OCI-LY7 (cell line): ENCODE data around the gene TM4SF5. TPM values are rescaled to one million over a fixed set of nuclear protein-coding genes. Genes with fewer than 3 reads are reported as not detected.

Experiments
- BruUV-seq: library from RNA; stranded (reverse); fragments of 400-500 nt; replicated peaks from 2 replicates; lab custom pipeline; 2021; lab: Mats Ljungman, UMichigan
- CTCF ChIA-PET: fragments of 300-600 bp; sonication (Branson Sonifier 250); formaldehyde crosslinking; loops from one replicate; lab custom pipeline; 2022; ENCODE audit warnings: antibody characterized with exemption; ENCODE audit not compliant: unreplicated experiment; lab: Charles Lee
- POLR2A ChIA-PET: fragments of 300-600 bp; sonication (Branson Sonifier 250); formaldehyde crosslinking; loops from one replicate; lab custom pipeline; 2022; ENCODE audit warnings: antibody characterized with exemption; lab: Charles Lee
- DNase-seq: peaks from one replicate; pipeline ENCODE4 v3.0.0-alpha.2; 2015; ENCODE audit warnings: low spot score
- H2AFZ ChIP-seq: fragments of 200-600 bp; sonication (generic), shearing (Covaris generic); 2 replicates; pipeline ENCODE4 v1.6.1; 2014; ENCODE audit warnings: mild to moderate bottlenecking, antibody characterized with exemption, low read length, moderate library complexity
- H3K27ac ChIP-seq: fragments of 200-600 bp; sonication (generic); 2 replicates; pipeline ENCODE4 v1.5.1; 2014; ENCODE audit warnings: mixed run types, low read depth, mild to moderate bottlenecking, moderate library complexity, low read length, inconsistent platforms; ENCODE audit not compliant: poor library complexity, severe bottlenecking
- H3K36me3 ChIP-seq: fragments of 200-600 bp; sonication (generic); 2 replicates; pipeline ENCODE4 v1.6.1; 2014; ENCODE audit warnings: mild to moderate bottlenecking, antibody characterized with exemption, low read length, moderate library complexity, mixed read lengths; ENCODE audit not compliant: insufficient read depth
- H3K4me1 ChIP-seq: fragments of 200-600 bp; sonication (generic); 2 replicates; pipeline ENCODE4 v1.5.1; 2014; ENCODE audit warnings: mild to moderate bottlenecking, low read length; ENCODE audit not compliant: insufficient read depth, poor library complexity, severe bottlenecking
- H3K4me2 ChIP-seq: fragments of 200-600 bp; sonication (generic); 2 replicates; pipeline ENCODE4 v1.6.1; 2014; ENCODE audit warnings: mild to moderate bottlenecking, low read length
- H3K4me3 ChIP-seq: fragments of 200-600 bp; sonication (generic); 2 replicates; pipeline ENCODE4 v1.5.1; 2014; ENCODE audit warnings: mild to moderate bottlenecking, low read depth, low read length; ENCODE audit not compliant: poor library complexity, severe bottlenecking
- H3K79me2 ChIP-seq: fragments of 200-600 bp; sonication (generic); 2 replicates; pipeline ENCODE4 v1.6.1; 2016; ENCODE audit warnings: low read depth, mild to moderate bottlenecking, low read length, moderate library complexity, mixed read lengths; ENCODE audit not compliant: insufficient read depth
- H3K9me2 ChIP-seq: fragments of 200-600 bp; sonication (generic); 2 replicates; pipeline ENCODE4 v1.6.1; 2016; ENCODE audit warnings: mild to moderate bottlenecking, low read length, mixed read lengths; ENCODE audit not compliant: insufficient read depth
- H3K9me3 ChIP-seq: fragments of 200-600 bp; sonication (generic); 2 replicates; pipeline ENCODE4 v1.6.1; 2014; ENCODE audit warnings: mild to moderate bottlenecking, mixed run types, low read length, mixed read lengths
- H4K20me1 ChIP-seq: fragments of 200-600 bp; sonication (generic); 2 replicates; pipeline ENCODE4 v1.6.1; 2014; ENCODE audit warnings: mild to moderate bottlenecking, antibody characterized with exemption, low read length, moderate library complexity, mixed read lengths; ENCODE audit not compliant: insufficient read depth
- EZH2phosphoT487 ChIP-seq: fragments of 200-600 bp; sonication (generic); IDR thresholded peaks from 2 replicates; pipeline ENCODE4 v1.6.1; 2018; ENCODE audit warnings: low read depth, borderline replicate concordance, mild to moderate bottlenecking, mixed run types, antibody characterized with exemption, low read length, moderate library complexity, mixed read lengths
- intact Hi-C: fragments of 100-400 bp; cut with micrococcal nuclease; formaldehyde crosslinking; loops from one replicate; pipeline ENCODE4 v1.10.0; 2022; ENCODE audit not compliant: unreplicated experiment
- total RNA-seq, 2 experiments: library from RNA; depleted of rRNA in 1 of 2; stranded (reverse); fragments of >200 nt in 1 of 2; shearing (Covaris generic) in 1 of 2; gene quantifications; 2 replicates each; pipeline ENCODE4 v1.2.3, GENCODE V29; 2014 to 2022
- TF ChIP-seq, protein P1 (sequence below): fragments of 200-600 bp; sonication (generic); conservative IDR thresholded peaks from 2 replicates; pipeline ENCODE4 v1.5.1; 2014; ENCODE audit warnings: mild to moderate bottlenecking, antibody characterized with exemption, low read length, moderate library complexity, mixed read lengths

Gene TM4SF5
- total RNA-seq, 2 experiments from 2014 or later = not detected

DNA sequence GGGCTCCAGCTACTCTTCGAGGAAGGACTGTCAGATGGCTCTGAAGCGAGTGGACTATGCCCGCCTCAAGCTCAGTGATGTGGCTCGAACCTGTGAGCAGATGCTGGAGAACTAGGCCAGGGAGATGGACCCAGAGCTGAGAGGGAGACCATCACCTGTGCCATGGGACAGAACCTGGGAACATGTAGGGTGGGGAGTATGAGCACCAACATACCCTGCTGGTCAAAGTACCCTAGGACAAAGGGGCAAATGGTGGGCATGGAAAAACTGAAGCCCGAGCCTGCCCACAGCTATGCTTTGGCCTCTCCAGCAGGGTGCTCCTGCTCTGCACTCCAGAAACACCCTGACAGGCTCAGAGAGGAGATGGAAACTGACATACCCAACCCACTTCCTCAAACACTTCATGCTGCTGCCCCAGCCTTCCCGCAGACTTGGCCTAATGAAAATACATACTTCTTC is 38.6 kb upstream of the TM4SF5 start:
- peak overlapping the region; percentile 94 for H3K4me2 ChIP-seq
- H4K20me1 ChIP-seq = no peaks in the 10 kb centered on the region
- no peak overlapping the region for H3K4me3 ChIP-seq
- DNase-seq = peak; percentile 54
- H3K9me2 ChIP-seq = no peaks in the 10 kb centered on the region
- BruUV-seq = no TSS peak
- TF ChIP-seq, protein P1, sequence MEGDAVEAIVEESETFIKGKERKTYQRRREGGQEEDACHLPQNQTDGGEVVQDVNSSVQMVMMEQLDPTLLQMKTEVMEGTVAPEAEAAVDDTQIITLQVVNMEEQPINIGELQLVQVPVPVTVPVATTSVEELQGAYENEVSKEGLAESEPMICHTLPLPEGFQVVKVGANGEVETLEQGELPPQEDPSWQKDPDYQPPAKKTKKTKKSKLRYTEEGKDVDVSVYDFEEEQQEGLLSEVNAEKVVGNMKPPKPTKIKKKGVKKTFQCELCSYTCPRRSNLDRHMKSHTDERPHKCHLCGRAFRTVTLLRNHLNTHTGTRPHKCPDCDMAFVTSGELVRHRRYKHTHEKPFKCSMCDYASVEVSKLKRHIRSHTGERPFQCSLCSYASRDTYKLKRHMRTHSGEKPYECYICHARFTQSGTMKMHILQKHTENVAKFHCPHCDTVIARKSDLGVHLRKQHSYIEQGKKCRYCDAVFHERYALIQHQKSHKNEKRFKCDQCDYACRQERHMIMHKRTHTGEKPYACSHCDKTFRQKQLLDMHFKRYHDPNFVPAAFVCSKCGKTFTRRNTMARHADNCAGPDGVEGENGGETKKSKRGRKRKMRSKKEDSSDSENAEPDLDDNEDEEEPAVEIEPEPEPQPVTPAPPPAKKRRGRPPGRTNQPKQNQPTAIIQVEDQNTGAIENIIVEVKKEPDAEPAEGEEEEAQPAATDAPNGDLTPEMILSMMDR = peak; percentile 62
- TF ChIP-seq EZH2phosphoT487 = no peak
- ChIA-PET CTCF (no interaction called here), POLR2A (interaction anchor here (1.1 kb wide), 1 partner anchor 58 kb away, joined by 4 read pairs; no protein-coding TSS in a partner anchor)
- H3K36me3 ChIP-seq = no peaks in the 10 kb centered on the region
- peaks cover 24% of the 10 kb centered on the region for H3K4me1 ChIP-seq
- intact Hi-C loops = loop anchor here (2.0 to 5.0 kb wide), 2 partner anchors 39 to 156 kb away; partner anchors contain the start of gene TM4SF5
- H3K27ac ChIP-seq = no peak overlapping the region
- H3K9me3 ChIP-seq = no peaks in the 10 kb centered on the region
- H2AFZ ChIP-seq = no peak overlapping the region
- H3K79me2 ChIP-seq = no peaks in the 10 kb centered on the region; the same call in 1 of the 2 replicates

DNA sequence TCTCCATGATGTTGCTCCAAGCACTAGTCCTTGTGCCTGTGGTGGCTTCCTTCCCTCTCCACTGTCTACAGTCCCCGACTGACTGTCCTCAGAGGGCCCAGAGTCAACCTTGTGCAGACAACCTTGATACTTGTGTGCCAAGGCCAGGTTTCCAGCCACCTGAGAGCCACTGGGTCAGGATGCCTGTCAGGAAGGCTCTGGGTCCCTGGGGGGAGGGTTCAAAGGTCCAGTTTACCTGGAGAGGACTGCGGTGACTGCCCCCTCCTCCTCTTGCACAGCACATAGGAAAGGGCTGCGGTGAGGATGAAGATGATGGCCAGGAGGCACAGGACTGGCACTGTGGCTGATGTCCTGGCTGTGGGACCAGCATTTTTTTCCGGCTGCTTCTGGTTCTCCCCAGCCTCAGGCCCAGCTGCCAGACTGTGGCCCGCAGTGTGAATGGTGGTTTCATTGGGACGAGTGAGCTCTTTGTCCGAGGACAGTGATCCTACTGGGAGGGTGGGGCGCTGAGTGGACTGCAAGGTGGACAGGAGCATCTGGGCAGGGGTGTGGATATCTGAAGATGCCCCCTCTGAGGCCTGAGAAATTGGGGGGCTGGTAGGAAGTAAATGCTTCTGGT is 36.7 kb upstream of the TM4SF5 start:
- TF ChIP-seq, protein P1 = no peak
- no peak for TF ChIP-seq EZH2phosphoT487
- DNase-seq = no peak
- Histone ChIP-seq H4K20me1 (no peaks in the 10 kb centered on the region), H3K4me1 (peaks cover 30% of the 10 kb centered on the region), H3K4me2 (no peak overlapping the region), H3K27ac (no peak overlapping the region), H3K4me3 (no peak overlapping the region), H3K79me2 (no peaks in the 10 kb centered on the region; the same call in 1 of the 2 replicates), H3K36me3 (no peaks in the 10 kb centered on the region), H3K9me3 (no peaks in the 10 kb centered on the region), H2AFZ (no peak overlapping the region), H3K9me2 (no peaks in the 10 kb centered on the region)
- CTCF ChIA-PET = interaction anchor here (1.1 kb wide), 1 partner anchor 55 kb away, joined by 3 read pairs; no protein-coding TSS in a partner anchor
- POLR2A ChIA-PET = no interaction called here
- intact Hi-C loops = loop anchor here (5.0 kb wide), 1 partner anchor 37 kb away; the partner anchor contains the start of gene TM4SF5
- BruUV-seq = no TSS peak
